Stimulated activated CD4-positive, alpha-beta T cell treated with anti-CD3 and anti-CD28 coated beads, Interleukin-15, amount 100 ng/mL, for 1 hour (primary cell): ENCODE measurements around the gene SLC12A8.

Source experiments
- DNase-seq, 2 donors: peaks; one replicate each; pipeline ENCODE4 v3.0.0-alpha.2; 2020; ENCODE audit warnings: low read depth in 1 of 2, low spot score in 1 of 2

Gene SLC12A8

GRCh38 chr3:125055913-125056745 is 156.4 kb downstream of the SLC12A8 start, which contains the start of gene HEG1:
HEG1 (minus strand) TSS chr3:125055997; CDS start chr3:125055890, 107 bp downstream.
- DNase-seq = peak; percentile 57 to 64

GRCh38 chr3:125055331-125055912 is 157.1 kb downstream of the SLC12A8 start:
- peak in 1 of 2 donors; percentile 17 for DNase-seq

GRCh38 chr3:125054449-125055329 is 157.9 kb downstream of the SLC12A8 start:
- no peak for DNase-seq

DNA sequence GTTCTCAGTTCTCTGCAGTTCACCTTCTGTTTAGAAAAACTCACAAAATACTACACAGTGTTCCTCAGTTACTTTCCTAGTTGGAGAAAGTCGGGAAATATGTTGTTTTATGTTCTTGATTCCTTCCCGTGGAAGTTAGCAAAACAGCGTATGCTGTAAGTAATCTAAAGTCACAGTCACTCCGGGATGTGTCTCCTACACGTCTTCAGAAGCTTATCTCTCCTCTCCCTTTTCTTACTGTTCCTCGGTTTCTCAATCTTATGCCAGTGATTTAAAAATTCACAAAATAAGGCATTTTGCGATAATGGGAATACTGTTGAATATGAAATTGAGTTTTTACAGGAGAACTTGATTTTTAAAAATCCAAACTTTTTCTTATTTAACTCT is 158.5 kb downstream of the SLC12A8 start:
- DNase-seq = no peak

GRCh38 chr3:125053304-125053699 is 159.2 kb downstream of the SLC12A8 start:
- no peak for DNase-seq

DNA sequence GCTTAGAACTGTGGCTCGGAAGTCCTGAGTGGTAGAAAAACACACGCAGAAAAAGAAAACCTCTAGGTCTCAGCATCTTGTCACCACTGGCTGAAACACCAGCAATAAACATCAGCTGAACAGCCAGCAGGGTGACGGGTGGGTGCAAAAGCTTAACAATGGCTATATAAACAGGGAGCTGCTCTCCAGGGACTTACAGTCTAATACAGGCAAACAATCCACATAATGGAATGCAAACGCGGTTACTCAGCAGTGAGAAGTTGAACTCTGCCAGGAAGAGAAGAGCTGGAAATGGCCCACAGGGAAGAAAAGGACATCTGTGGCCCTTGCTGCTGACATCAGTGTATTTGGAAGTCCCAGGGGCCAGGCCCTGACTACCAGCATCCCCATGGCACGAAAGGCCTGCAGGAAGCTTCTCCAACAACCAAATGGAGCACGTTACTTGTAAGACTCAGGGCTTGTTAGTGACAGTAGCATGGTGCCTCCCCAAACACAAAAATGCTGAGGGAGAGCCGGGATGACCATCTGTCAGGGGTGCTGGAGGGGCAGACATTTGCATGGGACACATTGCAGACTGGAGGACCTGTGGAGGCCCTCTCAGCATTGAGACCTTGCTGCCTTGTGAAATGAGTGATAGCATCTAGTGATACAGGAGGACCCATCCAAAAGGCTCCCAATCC is 159.8 kb downstream of the SLC12A8 start:
- no peak for DNase-seq

DNA sequence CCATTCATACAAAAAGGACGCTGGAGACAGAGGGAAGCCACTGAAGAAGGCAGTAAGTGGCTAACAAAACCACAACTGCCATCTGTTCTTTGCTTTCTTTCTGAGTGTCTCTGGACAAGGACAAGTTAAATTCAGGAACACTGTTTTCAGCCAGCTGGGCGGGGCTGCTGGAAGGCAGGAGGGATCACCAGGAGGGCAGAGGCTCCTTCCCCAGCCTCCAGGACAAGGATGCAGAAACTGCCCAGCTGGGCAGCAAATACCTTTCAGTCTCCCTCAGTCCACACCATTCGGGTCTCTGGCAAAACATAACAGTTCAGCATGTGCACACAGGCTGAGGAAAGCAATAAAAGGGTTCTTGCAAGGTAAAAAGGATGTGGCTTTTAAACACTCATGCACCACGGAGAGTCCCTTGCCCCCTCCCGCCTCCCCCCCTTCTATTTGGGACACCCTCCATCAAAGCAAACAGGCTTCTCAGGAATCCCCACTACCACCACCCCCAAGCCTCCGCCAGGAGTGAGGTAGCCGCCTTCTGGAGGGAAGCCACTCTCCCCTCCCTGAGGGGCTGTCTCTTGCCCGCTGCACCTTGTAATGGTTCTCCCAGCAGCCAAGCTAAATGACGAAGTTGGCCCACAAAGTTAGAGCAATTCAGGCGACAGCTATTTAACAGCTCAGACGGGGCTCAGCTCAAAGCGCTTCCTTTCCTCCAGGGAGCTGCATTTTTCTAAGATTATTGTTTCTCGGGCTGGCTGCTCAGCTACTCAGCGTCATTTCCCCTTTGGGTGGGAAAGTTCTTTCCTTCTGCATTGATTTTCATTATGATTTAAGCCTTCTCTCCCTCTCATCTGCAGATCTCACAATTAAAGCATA is 160.6 kb downstream of the SLC12A8 start:
- DNase-seq = peak; percentile 34 to 42

DNA sequence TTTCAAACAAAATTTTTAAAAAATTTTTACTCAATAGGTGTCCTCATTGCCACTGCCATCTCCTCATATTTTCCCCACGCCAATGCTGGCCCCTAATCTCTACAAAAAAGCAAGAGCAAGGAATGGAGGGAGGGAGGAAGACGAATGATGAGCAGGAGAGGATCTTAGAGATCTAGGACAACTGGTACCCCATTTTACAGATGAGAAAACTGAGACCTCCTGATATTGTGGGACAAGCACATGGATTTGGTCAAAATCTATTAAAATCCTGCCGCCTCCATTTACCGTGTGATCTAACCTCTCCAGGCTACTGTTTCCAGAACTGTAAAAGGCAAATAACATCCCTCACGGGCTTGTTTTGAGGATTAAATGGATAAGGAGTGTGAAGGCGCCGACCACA is 161.3 kb downstream of the SLC12A8 start:
- no peak for DNase-seq

GRCh38 chr3:125050488-125051090 is 162.0 kb downstream of the SLC12A8 start:
- no peak for DNase-seq

DNA sequence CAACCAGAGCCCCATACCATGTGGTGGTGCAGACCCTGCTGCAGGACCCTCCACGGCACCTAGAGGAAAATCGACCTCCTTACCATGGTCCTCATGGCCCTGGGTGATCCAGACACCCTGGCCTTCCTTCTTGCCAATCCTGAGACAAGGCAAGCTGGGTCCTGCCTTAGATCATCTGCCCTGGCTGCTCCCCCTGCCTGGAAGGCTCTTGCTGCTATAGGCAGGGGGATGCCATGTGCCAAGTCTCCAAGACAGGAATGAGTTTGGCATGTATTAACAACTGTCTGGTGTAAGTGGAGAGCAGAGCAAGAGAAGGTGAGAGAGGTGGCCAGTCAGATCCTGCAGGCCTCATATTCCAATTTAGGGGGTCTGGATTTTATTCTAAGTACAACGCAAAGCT is 164.3 kb downstream of the SLC12A8 start:
- no peak for DNase-seq

DNA sequence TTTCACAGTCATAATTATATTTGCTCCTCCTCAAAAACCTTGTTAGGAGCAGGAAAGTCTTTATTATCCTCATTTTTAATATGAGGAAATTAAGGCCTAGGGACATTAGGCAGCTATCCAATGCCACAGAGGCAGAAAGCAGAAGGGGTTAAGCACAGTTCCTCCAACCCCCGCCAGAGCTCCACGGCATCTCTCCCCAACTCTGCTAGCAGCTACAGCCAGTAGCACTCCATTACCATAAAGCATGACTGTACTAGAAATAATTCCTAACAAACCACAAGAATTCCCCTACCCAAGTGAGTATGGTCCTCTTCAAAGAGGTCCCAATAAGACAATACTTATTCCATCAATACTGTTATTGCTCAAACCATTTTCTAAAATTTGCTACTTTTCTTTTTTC is 166.6 kb downstream of the SLC12A8 start:
- no peak for DNase-seq

- no peak for DNase-seq
Observed at GRCh38 chr3:125045194-125045593, 167.4 kb downstream of the SLC12A8 start.

DNA sequence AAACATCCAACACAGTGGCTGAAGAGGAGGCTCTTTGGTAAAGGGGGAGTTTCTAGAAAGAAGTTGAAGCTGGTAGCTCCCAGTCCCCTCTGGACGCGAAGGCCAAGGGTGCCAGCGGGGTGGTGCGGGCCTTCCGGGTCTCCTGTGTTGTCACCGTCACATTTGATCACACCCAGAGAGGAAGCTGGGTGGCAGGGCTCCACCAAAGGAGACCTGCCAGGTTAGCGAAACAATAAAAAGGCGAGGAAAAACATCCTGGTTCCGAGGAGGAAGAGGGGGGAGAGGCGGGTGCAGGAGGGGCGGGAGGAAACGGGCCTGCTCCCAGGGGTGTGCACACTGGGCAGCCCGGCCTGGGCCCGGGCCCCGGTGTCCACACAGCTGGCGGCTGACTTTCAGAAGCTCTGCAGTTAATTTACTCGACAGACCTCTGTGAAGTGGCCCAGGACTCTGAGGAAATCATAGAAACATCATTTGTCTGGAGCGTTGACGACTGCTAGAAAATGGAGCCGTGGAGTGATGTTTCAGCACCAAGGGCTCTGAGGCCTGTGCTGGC is 168.9 kb downstream of the SLC12A8 start:
- no peak for DNase-seq

DNA sequence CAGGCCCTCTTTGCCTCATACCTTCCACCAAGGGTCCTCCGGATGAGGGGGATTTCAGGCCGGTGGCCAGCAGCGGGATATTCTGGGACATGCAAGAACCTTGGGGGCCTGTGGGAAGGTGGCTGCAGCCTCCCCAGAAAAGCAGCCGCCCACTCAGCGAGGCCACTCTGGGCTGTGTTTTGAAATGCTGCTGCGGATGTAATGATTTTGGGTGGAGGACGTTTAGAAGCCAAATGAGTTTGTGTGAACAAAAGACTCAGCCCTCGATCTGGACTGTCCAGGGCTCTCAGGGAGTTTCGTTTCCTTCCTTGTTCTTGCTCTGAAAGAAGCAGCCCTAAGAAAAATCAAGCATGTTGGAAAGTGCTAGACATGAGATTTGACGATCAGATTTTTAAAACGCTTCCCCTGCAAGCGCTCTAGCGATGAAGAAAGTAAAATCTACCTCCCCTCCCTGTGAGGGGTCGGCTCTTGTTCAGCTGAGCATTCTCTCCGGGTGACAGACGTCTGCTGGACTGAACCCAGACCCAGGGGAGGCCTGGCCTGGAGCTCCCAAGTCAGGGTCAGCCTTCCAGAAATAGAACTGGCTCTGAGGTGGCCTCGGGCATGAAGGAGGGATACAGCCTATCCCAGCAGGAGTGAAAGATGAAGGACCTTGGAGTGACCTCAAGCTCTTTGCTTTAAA is 169.7 kb downstream of the SLC12A8 start:
- DNase-seq = no peak

DNA sequence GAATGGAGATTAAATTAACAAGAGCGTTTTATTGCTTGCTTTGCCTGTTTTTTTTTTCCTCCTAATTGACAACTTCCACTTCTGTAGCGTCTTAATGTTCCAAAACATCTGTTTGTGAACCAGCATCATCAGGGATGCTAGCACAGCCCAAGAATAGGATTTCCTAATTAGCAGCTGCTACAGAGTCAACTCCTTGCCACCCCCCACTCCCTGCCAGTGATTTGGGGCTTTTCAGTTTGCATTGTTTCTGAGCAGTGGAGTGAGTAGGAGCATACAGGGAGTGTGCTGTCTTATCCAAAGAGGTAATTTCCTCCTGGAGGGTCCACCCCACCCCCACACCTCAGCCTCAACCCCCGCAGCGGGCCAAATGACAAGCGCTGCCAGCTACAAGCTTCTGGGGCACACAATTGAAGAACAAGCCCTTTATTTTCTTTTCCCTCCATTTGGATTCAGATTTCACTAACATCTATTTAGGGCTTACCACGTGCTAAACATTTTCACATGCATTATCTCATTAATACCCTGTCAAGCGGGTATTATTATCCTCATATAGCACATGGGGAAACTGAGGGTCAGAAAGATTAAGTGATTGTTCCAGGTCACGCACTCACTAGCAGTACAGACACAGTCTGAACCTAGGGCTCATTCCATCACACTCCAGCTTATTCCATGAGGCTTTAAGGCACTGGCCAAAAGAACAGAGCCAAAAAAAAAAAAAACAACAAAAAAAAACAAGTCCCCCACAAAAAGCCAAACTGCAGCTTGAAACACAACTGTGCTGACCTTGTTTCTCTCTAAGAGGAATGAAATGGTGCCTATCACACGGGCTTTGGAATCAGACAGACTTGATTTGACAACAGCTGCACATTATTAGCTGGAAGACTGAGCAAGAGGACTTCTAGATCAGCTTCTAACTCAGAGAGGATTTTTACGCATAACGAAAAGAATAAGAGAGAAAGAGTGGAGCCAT is 173.1 kb downstream of the SLC12A8 start:
- DNase-seq = no peak

- no peak for DNase-seq
Observed at GRCh38 chr3:125037498-125038150, 174.9 kb downstream of the SLC12A8 start.

DNA sequence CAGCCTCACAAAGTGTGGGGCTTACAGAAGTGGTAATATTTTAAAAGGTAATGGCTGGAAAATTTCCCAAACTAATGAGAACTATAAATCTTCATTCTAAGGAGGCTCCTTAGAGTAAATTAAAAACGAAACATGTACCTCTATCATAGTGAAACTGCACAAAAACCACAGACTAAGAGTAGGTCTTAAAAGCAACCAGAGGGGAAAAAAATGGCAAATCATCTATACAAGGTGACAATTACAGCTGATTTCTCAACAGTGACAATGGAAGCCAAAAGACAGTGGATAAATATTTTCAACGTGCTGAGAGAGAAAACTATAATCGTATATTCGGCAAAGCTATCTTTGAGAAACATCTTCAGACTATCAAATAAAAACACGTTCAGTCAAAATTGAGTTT is 177.3 kb downstream of the SLC12A8 start:
- no peak for DNase-seq
